ENCODE measurements around the gene NFATC2.

GRCh38 chr20:51486197-51487005 lies 56.1 kb downstream of the NFATC2 start:
- TF ChIP-seq NRF1 (IDR thresholded peaks at IDR 0.05; ENCODE audit: low read depth, low read length): no peak
- TF ChIP-seq RCOR1 (IDR thresholded peaks at IDR 0.05; ENCODE audit: low read length): no peak
- no peak for TF ChIP-seq TAF1 (IDR thresholded peaks at IDR 0.05; ENCODE audit: borderline replicate concordance, low read depth, low read length)
- TF ChIP-seq CTCF (IDR thresholded peaks at IDR 0.05): no peak
- no peak for TF ChIP-seq MAX (IDR thresholded peaks at IDR 0.05; ENCODE audit: low read depth)
- TF ChIP-seq, protein P1, sequence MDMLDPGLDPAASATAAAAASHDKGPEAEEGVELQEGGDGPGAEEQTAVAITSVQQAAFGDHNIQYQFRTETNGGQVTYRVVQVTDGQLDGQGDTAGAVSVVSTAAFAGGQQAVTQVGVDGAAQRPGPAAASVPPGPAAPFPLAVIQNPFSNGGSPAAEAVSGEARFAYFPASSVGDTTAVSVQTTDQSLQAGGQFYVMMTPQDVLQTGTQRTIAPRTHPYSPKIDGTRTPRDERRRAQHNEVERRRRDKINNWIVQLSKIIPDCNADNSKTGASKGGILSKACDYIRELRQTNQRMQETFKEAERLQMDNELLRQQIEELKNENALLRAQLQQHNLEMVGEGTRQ (IDR thresholded peaks at IDR 0.05; ENCODE audit: borderline replicate concordance, low read depth, low read length): no peak
- no peak for TF ChIP-seq POLR2AphosphoS5 (IDR thresholded peaks at IDR 0.05; ENCODE audit: low read depth, low read length)
- TF ChIP-seq, protein P2, sequence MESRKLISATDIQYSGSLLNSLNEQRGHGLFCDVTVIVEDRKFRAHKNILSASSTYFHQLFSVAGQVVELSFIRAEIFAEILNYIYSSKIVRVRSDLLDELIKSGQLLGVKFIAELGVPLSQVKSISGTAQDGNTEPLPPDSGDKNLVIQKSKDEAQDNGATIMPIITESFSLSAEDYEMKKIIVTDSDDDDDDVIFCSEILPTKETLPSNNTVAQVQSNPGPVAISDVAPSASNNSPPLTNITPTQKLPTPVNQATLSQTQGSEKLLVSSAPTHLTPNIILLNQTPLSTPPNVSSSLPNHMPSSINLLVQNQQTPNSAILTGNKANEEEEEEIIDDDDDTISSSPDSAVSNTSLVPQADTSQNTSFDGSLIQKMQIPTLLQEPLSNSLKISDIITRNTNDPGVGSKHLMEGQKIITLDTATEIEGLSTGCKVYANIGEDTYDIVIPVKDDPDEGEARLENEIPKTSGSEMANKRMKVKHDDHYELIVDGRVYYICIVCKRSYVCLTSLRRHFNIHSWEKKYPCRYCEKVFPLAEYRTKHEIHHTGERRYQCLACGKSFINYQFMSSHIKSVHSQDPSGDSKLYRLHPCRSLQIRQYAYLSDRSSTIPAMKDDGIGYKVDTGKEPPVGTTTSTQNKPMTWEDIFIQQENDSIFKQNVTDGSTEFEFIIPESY (IDR thresholded peaks at IDR 0.05; ENCODE audit: borderline replicate concordance, low read depth): no peak
- no peak for TF ChIP-seq EP300 (IDR thresholded peaks at IDR 0.05; ENCODE audit: borderline replicate concordance in 1 of 2, low read depth in 1 of 2, low read length in 1 of 2)
- no peak for TF ChIP-seq REST (IDR thresholded peaks at IDR 0.05; ENCODE audit: low read depth, low read length)
- TF ChIP-seq SMC3 (IDR thresholded peaks at IDR 0.05; ENCODE audit: low read depth, low read length): no peak
- TF ChIP-seq GABPA (IDR thresholded peaks at IDR 0.05; ENCODE audit: low read depth): no peak
